ENCODE data around the gene DDX39B.
"Not testable (repeated sequence)": the region's sequence is repeated elsewhere in the genome, so short reads cannot be mapped to it uniquely, and the experiment has no call there.

DDX39B gene

GRCh38 chr6:31509036-31509435 is 32.8 kb downstream of the DDX39B start:
- H3K36me3 Mint-ChIP-seq (ENCODE audit: low read depth) = peaks cover 70% of the 10 kb centered on the region
- H3K4me1 Mint-ChIP-seq (ENCODE audit: low read depth) = peaks cover 19% of the 10 kb centered on the region
- H3K4me3 Mint-ChIP-seq; H3K9me3 Mint-ChIP-seq; intact Hi-C loops (cut with micrococcal nuclease); H3K27me3 Mint-ChIP-seq: not testable (repeated sequence)
- peak overlapping the region; percentile 17 for H3K27ac Mint-ChIP-seq

DNA sequence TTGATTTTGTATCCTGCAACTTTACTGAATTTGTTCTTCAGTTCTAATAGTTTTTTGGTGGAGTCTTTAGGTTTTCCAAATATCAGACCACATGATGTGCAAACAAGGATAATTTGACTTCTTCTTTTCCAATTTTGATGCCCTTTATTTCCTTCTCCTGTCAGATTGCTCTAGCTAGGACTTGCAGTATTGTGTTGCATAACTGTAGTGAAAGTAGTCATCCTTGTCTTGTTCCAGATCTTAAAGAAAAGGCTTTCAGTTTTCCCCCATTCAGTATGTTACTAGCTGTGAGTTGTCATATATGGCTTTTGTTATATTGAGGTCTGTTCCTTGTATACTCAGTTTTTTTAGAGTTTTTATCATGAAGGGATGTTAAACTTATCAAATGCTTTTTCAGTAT is 39.2 kb downstream of the DDX39B start:
- no peak overlapping the region for H3K4me3 Mint-ChIP-seq
- H3K9me3 Mint-ChIP-seq = no peaks in the 10 kb centered on the region
- H3K4me1 Mint-ChIP-seq (ENCODE audit: low read depth) = peaks cover 62% of the 10 kb centered on the region
- intact Hi-C loops (cut with micrococcal nuclease) = no loop called here
- H3K27ac Mint-ChIP-seq = no peak overlapping the region
- peaks cover 54% of the 10 kb centered on the region for H3K36me3 Mint-ChIP-seq (ENCODE audit: low read depth)
- no peaks in the 10 kb centered on the region for H3K27me3 Mint-ChIP-seq

DNA sequence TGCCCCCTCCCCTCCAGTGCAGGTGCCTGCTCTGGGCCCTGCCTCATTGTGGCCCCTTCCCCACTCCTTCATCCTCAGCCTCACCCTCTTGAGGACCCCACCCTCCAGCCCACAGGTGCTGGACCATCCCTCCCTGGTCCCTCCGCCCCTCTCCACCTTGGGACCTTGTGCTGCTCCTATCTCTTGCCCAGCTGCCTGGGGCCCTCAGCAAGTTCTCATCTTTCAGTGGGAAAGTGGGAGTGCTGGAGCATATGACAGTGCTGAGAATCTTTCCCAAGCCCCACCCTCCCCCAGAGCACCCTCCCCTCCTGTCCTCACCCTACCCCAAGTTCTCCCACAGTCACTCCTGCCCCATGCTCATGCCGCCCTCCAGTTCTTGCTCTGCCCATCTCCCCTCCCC is 42.2 kb downstream of the DDX39B start:
- H3K9me3 Mint-ChIP-seq; intact Hi-C loops (cut with micrococcal nuclease); H3K27me3 Mint-ChIP-seq; H3K27ac Mint-ChIP-seq; H3K4me3 Mint-ChIP-seq: not testable (repeated sequence)
- Mint-ChIP-seq H3K36me3 (ENCODE audit: low read depth) (peaks cover 33% of the 10 kb centered on the region), H3K4me1 (ENCODE audit: low read depth) (peaks cover 71% of the 10 kb centered on the region)

DNA sequence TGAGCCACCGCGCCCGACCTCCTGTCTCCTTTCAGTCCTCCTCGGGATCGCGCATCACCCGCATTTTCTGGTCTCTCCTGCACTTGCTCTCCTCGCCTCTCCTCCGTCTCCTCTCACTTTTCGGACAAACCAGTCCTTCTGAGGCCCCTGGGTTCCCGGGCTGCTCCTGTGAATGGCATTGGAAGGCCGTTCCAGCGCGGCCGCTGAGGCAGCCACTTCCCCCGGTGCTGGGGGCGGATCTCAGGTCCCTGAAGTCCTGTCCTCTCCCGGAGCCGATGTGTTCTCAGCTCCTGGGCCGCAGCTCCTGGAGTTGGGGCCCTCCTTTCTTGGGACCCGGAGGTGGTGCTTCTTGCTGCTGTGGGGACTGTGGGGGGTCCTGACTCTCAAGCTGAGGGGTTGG is 43.1 kb downstream of the DDX39B start:
- H3K27me3 Mint-ChIP-seq = no peaks in the 10 kb centered on the region
- H3K4me1 Mint-ChIP-seq (ENCODE audit: low read depth) = peaks cover 72% of the 10 kb centered on the region
- intact Hi-C loops (cut with micrococcal nuclease) = no loop called here
- H3K9me3 Mint-ChIP-seq = no peaks in the 10 kb centered on the region
- peak overlapping the region; percentile 12 for H3K27ac Mint-ChIP-seq
- H3K4me3 Mint-ChIP-seq = peak overlapping the region; percentile 69
- peaks cover 40% of the 10 kb centered on the region for H3K36me3 Mint-ChIP-seq (ENCODE audit: low read depth)

GRCh38 chr6:31497531-31498476 is 44.0 kb downstream of the DDX39B start, which contains the start of gene MICB:
Gene MICB (plus strand): TSS chr6:31498145. CDS start chr6:31498194, 49 bp downstream.
- Mint-ChIP-seq H3K36me3 (ENCODE audit: low read depth) (peaks cover 40% of the 10 kb centered on the region), H3K9me3 (no peaks in the 10 kb centered on the region), H3K4me3 (peak within 1 kb of the TSS; percentile 69), H3K27ac (peak within 1 kb of the TSS; percentile 78), H3K27me3 (no peaks in the 10 kb centered on the region), H3K4me1 (ENCODE audit: low read depth) (peaks cover 69% of the 10 kb centered on the region)
- intact Hi-C loops (cut with micrococcal nuclease) = no loop called here

DNA sequence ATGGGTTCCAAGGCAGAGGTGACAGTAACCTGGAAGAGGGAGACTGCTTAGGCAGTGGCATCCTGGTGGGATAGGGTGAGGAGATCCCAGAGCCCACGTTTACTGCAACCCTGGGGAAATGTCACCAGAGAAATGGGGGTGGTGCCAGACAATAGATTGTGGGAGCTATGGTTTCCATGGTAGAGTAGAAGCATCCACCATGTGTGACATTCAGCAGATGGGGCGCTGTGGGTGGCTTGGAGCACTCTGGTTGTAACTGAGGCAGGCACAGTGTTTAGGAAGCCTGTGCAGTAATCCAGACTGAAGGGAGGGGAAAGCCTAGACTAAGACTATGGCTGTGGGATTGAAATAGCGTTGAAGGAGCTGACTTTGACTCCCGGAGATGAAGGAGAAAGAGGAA is 45.0 kb downstream of the DDX39B start:
- Mint-ChIP-seq H3K27ac (peak overlapping the region; percentile 78), H3K4me3 (peak overlapping the region; percentile 69), H3K36me3 (ENCODE audit: low read depth) (peaks cover 40% of the 10 kb centered on the region), H3K4me1 (ENCODE audit: low read depth) (peaks cover 59% of the 10 kb centered on the region)
- H3K9me3 Mint-ChIP-seq; intact Hi-C loops (cut with micrococcal nuclease); H3K27me3 Mint-ChIP-seq: not testable (repeated sequence)

DNA sequence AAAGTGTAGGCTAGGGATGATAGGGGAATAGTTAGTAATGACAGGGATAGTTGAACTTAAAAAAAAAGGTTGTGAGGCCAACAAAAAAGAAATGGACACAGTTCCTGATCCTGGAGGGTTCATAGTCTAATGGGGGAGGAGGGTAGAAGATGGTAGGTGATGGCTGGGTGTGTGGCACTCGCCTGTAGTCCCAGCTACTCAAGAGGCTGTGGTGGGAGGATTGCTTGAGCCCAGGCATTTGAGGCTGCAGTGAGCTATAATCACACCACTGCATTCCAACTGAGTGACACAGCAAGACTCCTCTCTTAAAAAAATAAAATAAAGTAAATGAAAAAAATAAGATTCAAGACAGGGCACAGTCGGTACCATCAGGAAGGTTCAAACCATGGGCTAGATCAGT is 46.2 kb downstream of the DDX39B start:
- intact Hi-C loops (cut with micrococcal nuclease) = loop anchor here (2.0 kb wide), 1 partner anchor 51 kb away; the partner anchor contains the start of genes ATP6V1G2 and NFKBIL1
- peak overlapping the region; percentile 95 for H3K27ac Mint-ChIP-seq
- H3K4me1 Mint-ChIP-seq (ENCODE audit: low read depth) = peaks cover 52% of the 10 kb centered on the region
- H3K36me3 Mint-ChIP-seq (ENCODE audit: low read depth) = peaks cover 36% of the 10 kb centered on the region
- H3K27me3 Mint-ChIP-seq = no peaks in the 10 kb centered on the region
- H3K4me3 Mint-ChIP-seq = peak overlapping the region; percentile 90
- no peaks in the 10 kb centered on the region for H3K9me3 Mint-ChIP-seq

DNA sequence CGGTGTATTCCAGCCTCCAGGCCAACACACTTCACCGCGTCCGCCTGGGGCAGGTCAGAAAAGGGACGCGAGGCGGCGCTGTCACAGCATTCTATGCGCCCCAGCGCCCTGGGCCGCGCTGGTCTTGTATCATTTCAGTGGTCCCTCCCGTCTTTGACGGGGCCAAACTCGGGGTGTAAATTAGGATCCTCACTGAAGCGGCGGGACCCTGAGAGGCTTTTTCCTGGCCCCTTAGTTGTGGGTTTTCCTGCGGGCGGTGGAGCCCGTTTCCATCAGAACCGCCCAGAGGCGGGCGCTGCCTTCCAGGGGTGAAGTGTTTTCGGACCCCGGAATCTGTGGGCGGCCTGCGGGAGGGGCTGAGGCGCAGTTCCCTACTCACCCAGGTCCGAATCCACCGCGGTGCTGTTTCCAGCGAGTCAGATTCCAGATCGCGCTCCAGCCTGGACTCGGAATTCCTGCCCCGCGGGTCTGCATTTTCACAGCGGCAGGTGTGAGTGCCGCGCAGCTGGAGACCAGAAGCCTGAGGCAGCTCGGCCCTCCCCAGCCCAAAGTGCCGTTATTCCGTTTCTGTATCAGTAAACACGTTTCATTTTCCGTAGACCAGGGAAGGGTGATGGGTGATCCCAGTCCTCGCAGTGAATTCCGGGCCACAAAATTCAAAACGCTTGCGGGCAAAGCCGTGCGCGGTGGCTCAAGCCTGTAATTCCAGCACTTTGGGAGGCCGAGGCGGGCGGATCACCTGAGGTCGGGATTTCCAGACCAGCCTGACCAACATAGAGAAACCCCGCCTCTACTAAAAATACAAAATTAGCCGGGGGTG is 47.7 kb downstream of the DDX39B start:
- H3K4me3 Mint-ChIP-seq = peak overlapping the region; percentile 90
- H3K27me3 Mint-ChIP-seq = no peaks in the 10 kb centered on the region
- H3K36me3 Mint-ChIP-seq (ENCODE audit: low read depth) = peaks cover 24% of the 10 kb centered on the region
- no peaks in the 10 kb centered on the region for H3K9me3 Mint-ChIP-seq
- peak overlapping the region; percentile 95 for H3K27ac Mint-ChIP-seq
- intact Hi-C loops (cut with micrococcal nuclease) = loop anchor here (2.0 to 5.0 kb wide), 3 partner anchors 53 to 103 kb away; partner anchors contain the start of genes ATP6V1G2 and NFKBIL1
- peaks cover 46% of the 10 kb centered on the region for H3K4me1 Mint-ChIP-seq (ENCODE audit: low read depth)

GRCh38 chr6:31493550-31493874 is 48.3 kb downstream of the DDX39B start:
- Mint-ChIP-seq H3K27ac (peak overlapping the region; percentile 95), H3K4me1 (ENCODE audit: low read depth) (peaks cover 40% of the 10 kb centered on the region), H3K4me3 (peak overlapping the region; percentile 90), H3K36me3 (ENCODE audit: low read depth) (peaks cover 18% of the 10 kb centered on the region)
- intact Hi-C loops (cut with micrococcal nuclease) = loop anchor here (5.0 kb wide), 2 partner anchors 96 to 104 kb away; no protein-coding TSS in a partner anchor
- H3K27me3 Mint-ChIP-seq, H3K9me3 Mint-ChIP-seq: not testable (repeated sequence)

GRCh38 chr6:31490115-31490873 is 51.5 kb downstream of the DDX39B start:
- intact Hi-C loops (cut with micrococcal nuclease) = loop anchor here (5.0 kb wide), 2 partner anchors 93 to 107 kb away; no protein-coding TSS in a partner anchor
- H3K4me3 Mint-ChIP-seq = no peak overlapping the region
- H3K4me1 Mint-ChIP-seq (ENCODE audit: low read depth) = peaks cover 19% of the 10 kb centered on the region
- no peak overlapping the region for H3K27ac Mint-ChIP-seq
- peaks cover 15% of the 10 kb centered on the region for H3K36me3 Mint-ChIP-seq (ENCODE audit: low read depth)
- H3K9me3 Mint-ChIP-seq = no peaks in the 10 kb centered on the region
- no peaks in the 10 kb centered on the region for H3K27me3 Mint-ChIP-seq

GRCh38 chr6:31489086-31489485 is 52.7 kb downstream of the DDX39B start:
- Mint-ChIP-seq H3K4me1 (ENCODE audit: low read depth) (peaks cover 17% of the 10 kb centered on the region), H3K27ac (no peak overlapping the region), H3K9me3 (no peaks in the 10 kb centered on the region), H3K27me3 (no peaks in the 10 kb centered on the region), H3K36me3 (ENCODE audit: low read depth) (peaks cover 3% of the 10 kb centered on the region), H3K4me3 (no peak overlapping the region)
- intact Hi-C loops (cut with micrococcal nuclease) = no loop called here

DNA sequence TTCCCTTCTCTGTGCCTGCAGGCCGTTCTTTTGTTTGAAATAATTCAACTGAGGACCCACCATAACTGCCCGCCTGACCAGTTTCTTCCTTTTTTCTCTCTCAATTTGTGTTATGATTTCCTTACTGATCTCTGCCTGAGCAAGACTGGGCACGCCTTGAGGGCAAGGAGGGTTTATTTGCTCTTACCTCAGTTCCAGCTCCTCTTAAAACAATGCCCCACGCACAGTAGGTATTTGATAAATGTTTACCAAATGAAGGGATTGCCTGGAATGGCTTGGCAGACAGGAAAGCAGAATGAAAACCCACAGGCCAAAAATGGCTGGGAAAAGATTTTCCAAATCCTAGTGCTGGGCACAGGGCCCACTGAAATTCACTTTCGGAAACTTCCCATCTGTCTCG is 54.1 kb downstream of the DDX39B start:
- H3K36me3 Mint-ChIP-seq (ENCODE audit: low read depth); intact Hi-C loops (cut with micrococcal nuclease); H3K4me3 Mint-ChIP-seq; H3K27me3 Mint-ChIP-seq; H3K9me3 Mint-ChIP-seq; H3K27ac Mint-ChIP-seq: not testable (repeated sequence)
- H3K4me1 Mint-ChIP-seq (ENCODE audit: low read depth) = peaks cover 11% of the 10 kb centered on the region

GRCh38 chr6:31486065-31486837 is 55.6 kb downstream of the DDX39B start:
- intact Hi-C loops (cut with micrococcal nuclease); H3K4me3 Mint-ChIP-seq; H3K36me3 Mint-ChIP-seq (ENCODE audit: low read depth); H3K27ac Mint-ChIP-seq; H3K9me3 Mint-ChIP-seq; H3K27me3 Mint-ChIP-seq: not testable (repeated sequence)
- H3K4me1 Mint-ChIP-seq (ENCODE audit: low read depth) = peaks cover 11% of the 10 kb centered on the region

Data from dendritic cell treated with granulocyte-macrophage colony-stimulating factor and Interleukin-4, amounts not matched to agents 40 ng/mL and 50 ng/mL, for 4 days (primary cell).